ENCODE measurements around the gene KDM4B. TPM values are rescaled to one million over a fixed set of nuclear protein-coding genes. Genes with fewer than 3 reads are reported as not detected.

Gene KDM4B
- total and polyA plus RNA-seq, 2 of the 8 experiments (the other 6 are each of a cell fraction or from before 2014, with no cell fraction given) = 12.0 to 31.9 TPM

DNA sequence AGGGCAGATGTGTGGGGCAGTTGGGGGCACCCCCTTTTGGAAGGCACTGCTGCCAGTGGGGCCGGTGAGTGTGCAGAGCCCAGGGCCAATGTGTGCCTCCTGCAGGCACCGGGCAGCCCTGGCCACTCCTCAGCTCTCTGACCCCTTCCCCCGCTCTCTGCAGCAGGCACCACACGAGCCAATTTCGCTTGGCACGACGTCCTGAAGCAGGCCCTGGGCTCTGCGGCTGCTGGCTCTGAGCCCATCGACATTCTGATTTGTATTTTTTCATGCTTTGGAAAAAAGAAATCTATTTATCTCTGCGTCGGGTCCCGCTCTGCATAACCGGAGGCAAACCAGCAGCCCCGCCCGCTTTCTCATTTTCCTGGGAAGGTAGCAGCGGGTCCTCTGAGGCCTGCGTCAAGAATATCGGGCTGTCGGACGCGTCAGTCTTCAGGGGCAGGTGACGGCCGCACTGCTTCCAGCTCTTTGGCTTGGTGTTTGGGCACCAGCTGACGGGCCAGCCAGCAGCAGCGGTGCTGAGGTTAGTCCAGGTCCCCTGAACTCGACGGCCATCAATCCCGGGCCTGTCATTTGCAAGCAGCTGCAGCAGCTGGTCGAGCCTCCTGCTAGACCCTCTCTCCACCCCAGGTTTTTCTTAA lies 134.3 kb downstream of the KDM4B start:
- no peak overlapping the region for H3K9ac ChIP-seq (replicated peaks in 1 of 4; ENCODE audit: extremely low read depth in 1 of 4, low read depth in 3 of 4, low read length in 3 of 4)
- H4K5ac ChIP-seq (ENCODE audit: insufficient read length, low read depth, low read length) = no peak overlapping the region
- H3K23ac ChIP-seq (ENCODE audit: insufficient read length) = no peak overlapping the region
- H3K18ac ChIP-seq (ENCODE audit: extremely low read depth, low read length) = no peak overlapping the region
- H4K8ac ChIP-seq (ENCODE audit: extremely low read depth, insufficient read depth, low read length) = no peak overlapping the region; the same call in 1 of the 2 replicates
- H2AFZ ChIP-seq (ENCODE audit: low read length) = no peak overlapping the region
- no peak overlapping the region for H2BK120ac ChIP-seq (replicated peaks; ENCODE audit: low read depth, low read length)
- ChIA-PET CTCF (ENCODE audit: partially characterized antibody) (interaction anchor here (1.3 to 8.6 kb wide), 3 partner anchors 17 to 55 kb away, joined by 3 to 45 read pairs (median 7); no protein-coding TSS in a partner anchor), POLR2A (ENCODE audit: partially characterized antibody) (interaction anchor here (1.1 to 1.4 kb wide), 2 partner anchors 11 to 20 kb away, joined by 3 to 6 read pairs; no protein-coding TSS in a partner anchor)
- peaks cover 0 to 8% (median 0%) of the 10 kb centered on the region in 4 experiments; a peak in 2 of 8 replicates for H3K36me3 ChIP-seq (ENCODE audit: control insufficient read depth in 2 of 4, insufficient read depth in 4 of 4, low read length in 3 of 4)
- no peaks in the 10 kb centered on the region for H4K20me1 ChIP-seq (replicated peaks in 1 of 2; ENCODE audit: control insufficient read depth in 1 of 2, insufficient read depth in 2 of 2, low read length in 2 of 2)
- H3K4ac ChIP-seq (replicated peaks; ENCODE audit: insufficient read length, low read depth, low read length) = no peak overlapping the region
- H3K27me3 ChIP-seq (replicated peaks in 1 of 4; ENCODE audit: control insufficient read depth in 3 of 4, extremely low read depth in 1 of 4, insufficient read depth in 3 of 4, low read length in 3 of 4) = no peaks in the 10 kb centered on the region
- H3K9me3 ChIP-seq (ENCODE audit: insufficient read depth in 2 of 2, low read depth in 1 of 2, low read length in 1 of 2) = peaks cover 14 to 16% of the 10 kb centered on the region in 2 experiments
- no peak overlapping the region for H4K91ac ChIP-seq (replicated peaks; ENCODE audit: insufficient read length, low read length)
- no peak overlapping the region for H2AK5ac ChIP-seq (ENCODE audit: low read depth, low read length)
- H3K56ac ChIP-seq (replicated peaks; ENCODE audit: insufficient read length, low read depth, low read length) = no peak overlapping the region
- DNase-seq (ENCODE audit: low read depth in 1 of 2, low spot score in 2 of 2) = no peak
- WGBS, 2 experiments (ENCODE audit: extremely low coverage in 1 of 2, insufficient coverage in 1 of 2, insufficient read length in 1 of 2, insufficient replicate concordance in 2 of 2, low coverage in 1 of 2, low lambda C conversion rate in 2 of 2, missing lambda C conversion rate in 1 of 2) = 91% methylated on average over 29 of the region's 29 CpGs; no CpG with 5 or more reads in 1 of the 2 experiments
- no peak overlapping the region for H2BK20ac ChIP-seq (ENCODE audit: low read length)
- H3K4me3 ChIP-seq (ENCODE audit: extremely low read depth in 1 of 4, insufficient read depth in 2 of 4, low read depth in 3 of 4, low read length in 4 of 4) = no peak overlapping the region
- H3K14ac ChIP-seq (ENCODE audit: insufficient read length) = no peak overlapping the region
- no peak overlapping the region for H2BK12ac ChIP-seq (ENCODE audit: low read depth, low read length)
- H3K23me2 ChIP-seq (ENCODE audit: low read depth, low read length) = no peaks in the 10 kb centered on the region
- H3K4me2 ChIP-seq (ENCODE audit: insufficient read depth in 1 of 2, low read depth in 2 of 2, low read length in 2 of 2) = no peak overlapping the region
- H3K79me2 ChIP-seq (ENCODE audit: control insufficient read depth in 1 of 2, insufficient read depth in 2 of 2, low read length in 2 of 2) = no peaks in the 10 kb centered on the region
- no peak for FAIRE-seq
- H3K79me1 ChIP-seq (ENCODE audit: low read depth, low read length) = no peaks in the 10 kb centered on the region
- H3K27ac ChIP-seq (ENCODE audit: low read depth, low read length) = no peak overlapping the region
- H2BK15ac ChIP-seq (ENCODE audit: low read length) = no peak overlapping the region
- no peaks in the 10 kb centered on the region; a peak in 1 of 7 replicates for H3K4me1 ChIP-seq (replicated peaks in 1 of 4; ENCODE audit: control insufficient read depth in 3 of 4, insufficient read depth in 4 of 4, low read length in 3 of 4)
- no peak overlapping the region for H2BK5ac ChIP-seq (ENCODE audit: low read depth, low read length)
- TF ChIP-seq FOSL1 (IDR thresholded peaks at IDR 0.05; ENCODE audit: insufficient read depth, low read depth, low read length) (no peak), TEAD4 (IDR thresholded peaks at IDR 0.05; ENCODE audit: low read depth, low read length) (no peak), POLR2AphosphoS5 (IDR thresholded peaks at IDR 0.05; ENCODE audit: low read depth, low read length) (no peak), BCL11A (IDR thresholded peaks at IDR 0.05; ENCODE audit: low read depth in 2 of 2, low read length in 2 of 2) (no peak), JUN (IDR thresholded peaks at IDR 0.05; ENCODE audit: low read depth, low read length) (no peak), BRCA1 (IDR thresholded peaks at IDR 0.05; ENCODE audit: low read depth, low read length) (no peak), SAP30 (IDR thresholded peaks at IDR 0.05; ENCODE audit: insufficient read depth, insufficient replicate concordance, low read length) (no peak), SP2 (IDR thresholded peaks at IDR 0.05; ENCODE audit: low read length) (no peak), TAF1 (IDR thresholded peaks at IDR 0.05; ENCODE audit: low read depth, low read length) (no peak), RAD21 (IDR thresholded peaks at IDR 0.05 in 1 of 2, conservative IDR thresholded peaks at IDR 0.05 in 1 of 2; ENCODE audit: low read depth in 2 of 2, low read length in 2 of 2) (no peak)
- TF ChIP-seq, protein P1, sequence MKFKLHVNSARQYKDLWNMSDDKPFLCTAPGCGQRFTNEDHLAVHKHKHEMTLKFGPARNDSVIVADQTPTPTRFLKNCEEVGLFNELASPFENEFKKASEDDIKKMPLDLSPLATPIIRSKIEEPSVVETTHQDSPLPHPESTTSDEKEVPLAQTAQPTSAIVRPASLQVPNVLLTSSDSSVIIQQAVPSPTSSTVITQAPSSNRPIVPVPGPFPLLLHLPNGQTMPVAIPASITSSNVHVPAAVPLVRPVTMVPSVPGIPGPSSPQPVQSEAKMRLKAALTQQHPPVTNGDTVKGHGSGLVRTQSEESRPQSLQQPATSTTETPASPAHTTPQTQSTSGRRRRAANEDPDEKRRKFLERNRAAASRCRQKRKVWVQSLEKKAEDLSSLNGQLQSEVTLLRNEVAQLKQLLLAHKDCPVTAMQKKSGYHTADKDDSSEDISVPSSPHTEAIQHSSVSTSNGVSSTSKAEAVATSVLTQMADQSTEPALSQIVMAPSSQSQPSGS (IDR thresholded peaks at IDR 0.05; ENCODE audit: low read length) = no peak
